Measurements from ENCODE around the gene SACS.

SACS gene

DNA sequence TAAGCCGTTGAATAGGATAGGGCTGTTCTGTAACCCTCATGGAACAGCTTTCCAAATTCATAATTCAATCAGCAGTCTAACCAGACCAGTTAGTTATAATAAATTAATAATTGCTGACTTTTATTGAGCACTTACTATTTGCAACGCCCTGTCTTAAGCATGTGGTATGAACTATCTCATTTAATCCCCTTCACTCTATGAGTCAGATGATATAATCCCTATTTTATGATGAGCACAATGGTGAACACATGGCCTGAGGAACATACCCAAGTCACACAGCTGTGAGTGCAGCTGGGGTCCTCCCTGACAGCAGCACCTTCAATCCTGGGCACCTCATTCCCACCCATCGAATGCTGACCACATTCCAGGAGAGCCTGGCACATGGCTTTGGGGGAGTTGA, 28.0 kb upstream of the SACS start:
- Mint-ChIP-seq H3K27me3 (peaks cover 10% of the 10 kb centered on the region), H3K4me1 (ENCODE audit: low read depth) (peaks cover 15% of the 10 kb centered on the region), H3K4me3 (no peak overlapping the region), H3K36me3 (ENCODE audit: low read depth) (no peaks in the 10 kb centered on the region), H3K9me3 (no peaks in the 10 kb centered on the region), H3K27ac (no peak overlapping the region)

DNA sequence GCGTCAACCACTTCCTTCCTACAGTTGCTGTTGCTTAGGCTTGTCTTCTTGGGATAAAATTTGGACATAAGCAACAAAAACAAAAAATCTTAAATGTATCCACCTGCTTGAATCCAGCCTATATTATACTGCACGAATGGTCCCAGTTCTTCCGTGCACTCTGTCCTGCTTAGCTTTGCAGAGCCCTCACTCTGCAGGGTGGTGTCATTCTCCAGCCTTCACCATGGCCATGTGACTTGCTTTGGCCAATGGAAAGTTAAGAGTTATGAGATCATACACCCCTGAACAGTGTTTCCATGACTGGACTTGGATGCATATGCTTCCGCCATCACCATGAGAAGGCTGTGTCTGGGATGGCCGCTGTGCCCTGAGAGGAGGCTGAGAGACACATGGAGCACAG, 27.4 kb upstream of the SACS start:
- H3K9me3 Mint-ChIP-seq, result no peaks in the 10 kb centered on the region
- no peak overlapping the region for H3K27ac Mint-ChIP-seq
- peaks cover 12% of the 10 kb centered on the region for H3K4me1 Mint-ChIP-seq (ENCODE audit: low read depth)
- H3K36me3 Mint-ChIP-seq (ENCODE audit: low read depth), result no peaks in the 10 kb centered on the region
- H3K4me3 Mint-ChIP-seq, result no peak overlapping the region
- peaks cover 10% of the 10 kb centered on the region for H3K27me3 Mint-ChIP-seq

DNA sequence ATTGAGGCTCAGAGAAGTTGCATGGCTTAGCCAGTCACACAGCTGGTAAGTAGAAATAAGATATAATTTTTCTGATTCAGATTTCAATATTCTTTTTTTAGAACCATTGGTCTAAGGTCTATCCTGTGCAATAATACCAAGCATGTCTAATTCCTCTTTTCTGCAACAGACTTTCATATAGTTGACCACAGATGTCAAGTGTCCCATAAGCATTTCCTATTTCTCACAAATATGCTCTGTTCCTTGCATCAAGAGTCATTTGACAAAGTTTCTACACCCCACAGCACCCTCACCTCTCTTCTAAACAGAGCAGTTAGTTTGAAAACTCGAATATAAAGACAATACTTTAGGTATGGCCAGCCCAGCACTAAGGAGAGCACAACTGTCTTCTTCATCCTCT, 26.8 kb upstream of the SACS start:
- no peak overlapping the region for H3K27ac Mint-ChIP-seq
- H3K36me3 Mint-ChIP-seq (ENCODE audit: low read depth), result no peaks in the 10 kb centered on the region
- H3K4me1 Mint-ChIP-seq (ENCODE audit: low read depth), result peaks cover 10% of the 10 kb centered on the region
- no peak overlapping the region for H3K4me3 Mint-ChIP-seq
- no peaks in the 10 kb centered on the region for H3K9me3 Mint-ChIP-seq
- H3K27me3 Mint-ChIP-seq, result peaks cover 9% of the 10 kb centered on the region

DNA sequence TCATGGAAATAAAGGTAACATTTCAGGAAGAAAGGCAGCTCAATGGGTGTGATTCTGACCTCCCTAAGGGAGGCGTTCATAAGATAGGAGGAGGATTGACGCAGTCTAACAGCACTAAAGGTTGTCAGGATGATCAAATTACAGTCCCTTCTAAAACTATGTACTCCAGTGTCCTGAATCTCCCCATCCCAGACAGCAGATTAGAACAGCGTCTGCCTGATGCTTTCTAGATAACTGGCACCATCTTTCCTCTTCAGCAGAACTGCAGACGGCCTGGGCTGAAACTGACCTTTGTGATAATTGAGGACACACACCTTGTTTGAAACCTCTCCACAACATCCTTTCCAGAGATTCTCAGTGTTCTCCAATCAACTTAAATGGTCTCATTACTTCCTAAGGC, 25.5 kb upstream of the SACS start:
- H3K36me3 Mint-ChIP-seq (ENCODE audit: low read depth), result no peaks in the 10 kb centered on the region
- no peaks in the 10 kb centered on the region for H3K9me3 Mint-ChIP-seq
- no peak overlapping the region for H3K27ac Mint-ChIP-seq
- peaks cover 5% of the 10 kb centered on the region for H3K4me1 Mint-ChIP-seq (ENCODE audit: low read depth)
- H3K4me3 Mint-ChIP-seq, result no peak overlapping the region
- peaks cover 5% of the 10 kb centered on the region for H3K27me3 Mint-ChIP-seq

DNA sequence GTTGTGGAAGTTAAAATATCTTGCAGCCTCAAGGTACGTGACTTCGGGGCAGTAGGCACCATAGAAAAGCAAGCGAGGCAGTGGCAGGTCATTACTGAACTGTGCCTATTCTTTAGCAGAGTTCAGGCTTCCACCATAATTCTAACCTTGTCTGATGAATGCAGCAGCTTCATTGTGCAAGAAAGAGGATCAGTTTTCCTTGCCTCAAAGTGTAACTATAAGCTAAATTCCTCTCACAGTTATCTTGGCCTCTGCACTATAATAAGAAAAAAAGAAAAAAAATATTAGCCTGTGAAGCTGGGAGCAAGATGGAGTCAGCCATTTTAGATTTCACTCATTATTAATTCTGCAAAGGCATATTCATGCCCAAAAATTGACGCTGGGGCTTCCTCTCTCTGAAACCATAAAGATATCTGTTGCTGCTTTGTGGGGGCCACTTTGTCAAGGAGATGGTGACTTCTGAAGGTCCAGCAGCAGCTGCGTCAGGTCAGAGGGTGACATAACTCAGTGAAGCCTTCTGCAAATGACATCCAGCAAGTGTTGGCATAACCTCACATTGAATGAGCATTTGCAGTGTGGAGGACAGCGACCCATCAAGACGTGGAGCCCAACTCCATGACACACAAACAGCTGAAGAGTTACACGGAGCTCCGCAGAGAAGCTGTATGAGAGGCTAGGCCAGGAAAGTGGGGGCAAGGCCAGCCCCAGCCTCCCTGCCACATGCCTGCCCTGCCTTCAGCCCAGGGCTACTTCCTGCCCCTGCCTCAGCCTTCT, 23.1 kb upstream of the SACS start:
- Mint-ChIP-seq H3K27ac (no peak overlapping the region), H3K36me3 (ENCODE audit: low read depth) (no peaks in the 10 kb centered on the region), H3K4me1 (ENCODE audit: low read depth) (peaks cover 5% of the 10 kb centered on the region), H3K27me3 (no peaks in the 10 kb centered on the region), H3K9me3 (no peaks in the 10 kb centered on the region), H3K4me3 (no peak overlapping the region)

DNA sequence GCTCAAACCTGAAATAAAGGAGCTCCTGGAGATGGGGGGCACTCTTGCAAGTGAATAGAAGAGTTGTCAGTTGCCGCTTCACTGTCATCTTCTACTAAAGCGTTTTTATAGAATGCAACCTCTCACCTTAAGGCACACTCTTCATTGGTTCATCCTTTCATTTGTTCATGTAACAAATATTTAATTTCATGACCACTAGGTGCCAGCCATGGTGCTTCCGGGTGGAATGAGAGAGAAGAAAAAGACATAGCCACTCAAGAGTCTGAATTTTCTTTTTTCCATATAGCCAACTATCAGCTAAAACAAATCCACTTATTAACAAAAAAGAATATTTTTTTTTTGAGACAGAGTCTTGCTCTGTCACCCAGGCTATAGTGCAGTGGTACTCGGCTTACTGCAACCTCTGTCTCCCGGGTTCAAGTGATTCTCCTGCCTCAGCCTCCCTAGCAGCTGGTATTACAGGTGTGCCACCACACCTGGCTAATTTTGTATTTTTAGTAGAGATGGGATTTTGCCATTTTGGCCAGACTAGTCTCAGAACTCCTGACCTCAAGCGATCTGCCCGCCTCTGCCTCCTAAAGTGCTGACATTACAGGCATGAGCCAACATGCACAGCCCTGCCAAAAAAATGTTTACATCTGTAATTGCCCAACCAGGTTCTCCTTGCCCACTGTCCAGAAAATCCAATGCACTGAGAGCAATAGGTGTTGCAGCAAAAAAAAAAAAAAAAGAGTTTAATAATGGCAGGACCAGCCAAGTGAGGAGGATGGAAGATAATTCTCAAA, 22.1 kb upstream of the SACS start:
- Mint-ChIP-seq H3K4me1 (ENCODE audit: low read depth) (peaks cover 4% of the 10 kb centered on the region), H3K4me3 (no peak overlapping the region), H3K27ac (no peak overlapping the region), H3K36me3 (ENCODE audit: low read depth) (no peaks in the 10 kb centered on the region), H3K27me3 (no peaks in the 10 kb centered on the region), H3K9me3 (no peaks in the 10 kb centered on the region)

DNA sequence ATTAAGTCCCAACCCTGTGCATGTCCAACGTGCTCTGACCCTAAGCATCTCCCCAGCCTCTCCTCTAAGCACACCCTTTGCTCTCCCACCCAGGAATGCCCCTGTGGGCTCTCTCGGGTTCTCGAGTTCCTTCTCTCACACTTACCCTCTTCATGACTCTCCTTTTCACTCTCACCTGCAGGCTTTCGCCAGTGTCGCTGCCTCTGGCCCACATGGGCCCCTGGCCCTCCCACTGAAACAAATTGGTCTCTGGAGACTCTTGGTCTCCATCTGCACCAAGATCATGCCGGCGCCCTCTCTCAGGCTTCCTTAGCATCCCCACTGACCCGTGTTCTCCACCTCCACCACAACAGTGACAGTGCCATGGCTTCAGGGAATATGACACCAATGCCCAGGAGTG, 19.6 kb upstream of the SACS start:
- peaks cover 4% of the 10 kb centered on the region for H3K4me1 Mint-ChIP-seq (ENCODE audit: low read depth)
- H3K27ac Mint-ChIP-seq, result no peak overlapping the region
- no peaks in the 10 kb centered on the region for H3K36me3 Mint-ChIP-seq (ENCODE audit: low read depth)
- H3K4me3 Mint-ChIP-seq, result no peak overlapping the region
- H3K27me3 Mint-ChIP-seq, result peaks cover 4% of the 10 kb centered on the region
- no peaks in the 10 kb centered on the region for H3K9me3 Mint-ChIP-seq

DNA sequence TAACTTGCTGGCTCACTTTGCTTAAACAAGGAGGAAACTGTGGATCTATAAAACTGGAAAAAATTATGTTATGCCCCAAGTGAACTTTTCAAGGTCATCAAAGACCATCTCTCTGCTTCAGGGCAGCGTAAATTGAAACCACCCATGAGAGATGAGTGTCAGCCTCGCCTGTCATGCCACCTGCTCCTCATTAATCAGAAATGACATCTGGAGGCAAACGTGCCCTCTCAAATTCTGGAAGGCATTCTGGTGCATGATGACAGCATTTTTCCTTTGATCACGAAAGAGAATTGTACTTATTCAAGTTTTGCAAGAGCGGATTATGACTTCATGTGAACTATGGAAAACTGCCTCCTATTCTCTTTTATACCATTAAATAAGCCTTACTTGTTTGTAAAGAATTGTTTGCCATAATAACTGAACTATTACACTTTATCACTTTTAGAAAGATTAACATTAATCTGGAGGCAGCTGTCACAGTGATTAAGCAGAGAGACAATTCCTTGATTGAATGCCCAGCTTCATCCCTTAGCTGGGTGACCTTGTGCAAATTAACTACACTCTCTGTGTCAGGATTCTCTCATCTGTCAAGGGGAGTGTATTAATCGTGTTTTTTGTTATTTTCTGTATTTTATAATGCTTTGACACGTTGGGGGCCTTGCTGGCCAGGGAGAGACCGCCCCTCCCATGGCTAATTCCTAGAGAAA, 17.0 kb upstream of the SACS start:
- Mint-ChIP-seq H3K27ac (no peak overlapping the region), H3K4me1 (ENCODE audit: low read depth) (peaks cover 4% of the 10 kb centered on the region), H3K4me3 (no peak overlapping the region), H3K9me3 (no peaks in the 10 kb centered on the region), H3K36me3 (ENCODE audit: low read depth) (no peaks in the 10 kb centered on the region), H3K27me3 (peaks cover 4% of the 10 kb centered on the region)

DNA sequence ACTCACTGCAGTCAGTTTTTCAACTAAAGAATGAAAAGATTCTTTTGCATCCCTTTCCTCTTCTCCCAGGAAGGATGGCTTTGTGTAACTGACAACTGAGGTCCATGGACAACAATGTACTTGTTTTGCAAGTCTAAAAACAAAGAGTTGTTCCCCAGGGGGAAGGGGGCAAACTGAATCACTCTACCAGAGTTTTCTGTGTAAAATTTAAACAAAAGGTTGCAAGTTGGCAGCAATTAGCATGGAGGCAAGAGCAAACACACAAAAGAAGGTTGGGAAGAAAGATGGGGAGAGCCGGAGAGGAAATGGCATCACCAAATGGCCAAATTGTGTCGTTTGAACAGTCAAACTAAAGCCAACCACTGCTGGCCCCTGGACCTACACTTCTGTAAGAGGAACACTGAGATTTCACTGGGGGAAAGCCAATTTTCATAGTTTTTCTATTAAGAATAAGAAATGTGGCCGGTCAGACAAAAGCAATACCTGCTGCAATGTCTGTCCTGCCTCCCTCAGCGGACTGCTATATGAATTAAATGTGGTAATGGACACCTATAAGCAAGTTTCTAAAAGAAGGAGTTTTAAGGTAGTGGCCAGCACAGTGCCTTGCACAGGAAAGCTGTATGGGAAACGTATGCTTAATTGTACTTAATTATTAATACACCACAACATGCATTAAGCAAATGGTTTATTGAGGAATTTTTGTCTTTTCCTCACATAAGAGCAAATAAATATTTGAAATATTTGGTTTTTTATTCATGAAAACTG, 16.1 kb upstream of the SACS start:
- Mint-ChIP-seq H3K4me3 (no peak overlapping the region), H3K36me3 (ENCODE audit: low read depth) (no peaks in the 10 kb centered on the region), H3K4me1 (ENCODE audit: low read depth) (peaks cover 4% of the 10 kb centered on the region), H3K27ac (no peak overlapping the region), H3K27me3 (peaks cover 4% of the 10 kb centered on the region), H3K9me3 (no peaks in the 10 kb centered on the region)

DNA sequence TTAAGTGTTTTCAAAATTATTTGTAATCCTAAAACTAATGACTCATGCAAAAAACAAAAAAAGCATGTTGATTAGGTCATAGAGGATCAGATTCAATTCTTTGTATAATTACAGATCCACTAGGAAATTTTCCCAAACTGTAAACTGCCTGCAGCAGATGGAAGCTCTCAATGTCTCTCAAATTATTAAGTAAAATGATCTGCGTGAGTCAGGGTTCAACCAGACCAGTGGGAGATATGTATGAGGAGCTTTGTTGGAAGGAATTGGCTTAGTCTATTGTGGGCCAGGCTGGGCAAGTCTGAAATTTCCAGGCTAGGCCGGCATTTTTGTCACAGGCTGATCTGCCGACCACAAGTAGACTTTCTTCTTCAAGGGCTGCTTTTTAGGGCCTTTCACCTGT, 14.4 kb upstream of the SACS start:
- Mint-ChIP-seq H3K27me3 (peaks cover 4% of the 10 kb centered on the region), H3K4me1 (ENCODE audit: low read depth) (peaks cover 4% of the 10 kb centered on the region), H3K36me3 (ENCODE audit: low read depth) (no peaks in the 10 kb centered on the region), H3K4me3 (no peak overlapping the region), H3K27ac (no peak overlapping the region), H3K9me3 (no peaks in the 10 kb centered on the region)

DNA sequence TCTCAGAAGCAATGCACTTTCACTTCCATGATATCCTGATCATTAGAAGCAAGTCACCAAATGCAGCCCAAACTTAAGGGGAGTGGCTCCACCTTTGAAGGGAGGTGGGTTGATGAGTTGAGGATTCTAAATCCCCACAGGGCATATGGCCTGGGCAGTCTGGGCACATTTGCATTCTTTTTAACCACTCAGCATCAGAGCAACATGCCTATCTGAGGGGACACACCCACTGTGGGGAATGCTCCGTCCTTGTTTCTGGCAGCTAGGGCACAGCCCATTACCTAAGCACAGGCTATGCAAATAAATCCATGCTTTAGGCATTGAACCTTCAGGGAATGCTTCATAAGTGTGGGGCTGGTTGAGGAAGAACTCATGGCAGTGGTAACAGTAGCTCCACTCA, 12.3 kb upstream of the SACS start:
- no peaks in the 10 kb centered on the region for H3K36me3 Mint-ChIP-seq (ENCODE audit: low read depth)
- H3K4me3 Mint-ChIP-seq, result no peak overlapping the region
- no peaks in the 10 kb centered on the region for H3K9me3 Mint-ChIP-seq
- no peak overlapping the region for H3K27ac Mint-ChIP-seq
- peaks cover 4% of the 10 kb centered on the region for H3K27me3 Mint-ChIP-seq
- H3K4me1 Mint-ChIP-seq (ENCODE audit: low read depth), result peaks cover 4% of the 10 kb centered on the region

DNA sequence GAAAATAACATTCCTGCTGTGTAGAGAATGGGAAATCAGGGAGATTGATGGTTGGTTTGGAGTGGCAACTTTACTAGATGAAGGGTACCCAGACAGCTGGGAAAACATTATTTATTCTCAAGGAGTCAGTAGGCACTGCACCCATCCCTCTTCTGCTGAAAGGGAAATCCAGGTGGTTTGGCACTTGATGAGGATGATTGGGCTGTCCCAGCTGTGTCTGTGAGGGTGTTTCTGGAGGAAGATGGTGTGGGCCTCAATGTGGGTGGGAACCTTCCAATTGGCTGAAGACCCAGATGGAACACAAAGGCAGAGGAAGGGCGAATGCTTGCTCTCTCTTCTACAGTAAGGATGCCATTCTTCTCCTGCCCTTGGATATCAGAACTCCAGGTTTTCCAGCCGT, 10.4 kb upstream of the SACS start:
- Mint-ChIP-seq H3K4me1 (ENCODE audit: low read depth) (no peaks in the 10 kb centered on the region), H3K27me3 (no peaks in the 10 kb centered on the region)

DNA sequence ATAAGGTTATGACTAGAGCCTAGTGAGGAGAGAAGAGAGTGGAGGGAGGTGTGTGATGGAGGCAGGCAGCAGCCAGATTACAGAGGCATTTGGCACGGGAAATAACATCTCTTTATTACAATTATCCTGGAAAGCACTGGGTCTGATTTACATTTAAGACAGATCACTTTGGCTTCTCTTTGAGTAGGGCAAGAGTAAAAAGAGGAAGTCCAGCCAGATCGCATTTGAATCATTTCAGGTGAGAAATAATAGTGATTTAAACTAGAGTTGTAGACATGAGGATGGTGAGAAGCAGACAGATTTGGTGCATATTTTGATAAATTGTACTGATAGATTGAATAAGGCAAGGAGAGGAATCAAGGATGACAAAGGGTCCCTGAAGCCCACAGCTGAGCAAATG, 9.6 kb upstream of the SACS start:
- Mint-ChIP-seq H3K27me3 (no peaks in the 10 kb centered on the region), H3K27ac (no peak overlapping the region), H3K36me3 (ENCODE audit: low read depth) (no peaks in the 10 kb centered on the region), H3K9me3 (no peaks in the 10 kb centered on the region), H3K4me3 (no peak overlapping the region), H3K4me1 (ENCODE audit: low read depth) (no peaks in the 10 kb centered on the region)

More for the DNA sequence above, 10.4 kb upstream of the SACS start:
- Mint-ChIP-seq H3K4me3 (no peak overlapping the region), H3K36me3 (ENCODE audit: low read depth) (no peaks in the 10 kb centered on the region), H3K9me3 (no peaks in the 10 kb centered on the region), H3K27ac (no peak overlapping the region)

DNA sequence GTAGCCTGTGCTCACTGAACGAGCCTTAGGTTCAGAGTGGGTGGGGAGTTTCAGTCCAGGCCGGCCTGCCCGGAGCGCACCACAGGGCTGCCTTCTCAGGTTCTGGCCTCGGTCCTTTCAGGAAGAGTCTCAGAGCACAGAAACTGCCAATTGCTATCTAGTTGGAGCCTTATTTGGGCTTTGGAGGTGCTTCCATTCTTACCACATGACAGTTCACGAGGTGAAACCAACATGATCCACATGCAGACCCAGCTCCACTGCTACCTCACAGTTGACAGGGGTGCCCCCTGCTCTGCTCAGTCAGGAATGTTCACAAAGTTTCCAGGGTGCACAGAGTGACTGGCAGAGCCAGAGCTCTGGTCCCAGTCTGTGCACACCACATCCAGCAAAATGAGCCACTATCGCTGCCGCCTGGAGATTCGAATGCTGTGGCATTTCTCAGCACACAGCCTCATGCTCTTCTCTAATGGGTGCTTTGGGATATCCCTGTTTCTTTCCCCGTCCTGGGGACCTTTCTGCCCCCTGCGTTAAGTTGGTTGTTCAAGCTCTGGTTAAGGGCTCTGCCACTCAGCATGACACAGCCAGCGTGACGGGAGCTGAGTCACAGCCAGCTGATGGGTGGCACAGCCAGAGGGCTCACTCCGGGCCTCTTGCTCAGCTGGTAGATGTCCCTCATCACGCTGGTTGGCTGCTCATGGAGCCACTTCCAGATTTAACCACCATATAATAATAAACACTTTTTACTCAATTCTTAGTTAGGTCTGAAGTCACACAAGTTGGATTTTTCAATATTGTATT, 7.5 kb upstream of the SACS start:
- H3K36me3 Mint-ChIP-seq (ENCODE audit: low read depth), result no peaks in the 10 kb centered on the region
- no peaks in the 10 kb centered on the region for H3K27me3 Mint-ChIP-seq
- no peak overlapping the region for H3K27ac Mint-ChIP-seq
- no peak overlapping the region for H3K4me3 Mint-ChIP-seq
- H3K4me1 Mint-ChIP-seq (ENCODE audit: low read depth), result no peaks in the 10 kb centered on the region
- no peaks in the 10 kb centered on the region for H3K9me3 Mint-ChIP-seq
